Prostate gland (tissue), 2 donors: Measurements from ENCODE around the gene NARS2.

ENCODE experiments used
- CTCF ChIP-seq, 4 experiments: fragments of 200-600 bp in 2 of 4; fragments of 450-650 bp in 2 of 4; sonication (generic) in 2 of 4; IDR thresholded peaks; 1 replicate in 3 of 4; 2 replicates in 1 of 4; pipeline ENCODE4 v1.5.1; 2016 to 2019; ENCODE audit warnings: antibody characterized with exemption in 4 of 4, mild to moderate bottlenecking in 2 of 4, moderate library complexity in 2 of 4
- POLR2A ChIP-seq: fragments of 450-650 bp; IDR thresholded peaks from one replicate; pipeline ENCODE4 v1.6.1; 2016; ENCODE audit warnings: antibody characterized with exemption, mild to moderate bottlenecking

- TF ChIP-seq CTCF (IDR thresholded peaks at IDR 0.05) = no peak
- no peak for TF ChIP-seq POLR2A
These were observed 123.1 kb downstream of the NARS2 start for GRCh38 chr11:78451371-78452150.
